IMR-90 (cell line): Measurements from ENCODE around the gene COL5A1. TPM values are rescaled to one million over a fixed set of nuclear protein-coding genes. Genes with fewer than 3 reads are reported as not detected.

Experiments used
- ATAC-seq: fragments of 200-7000 bp; cut with Tn5 transposase; 2 replicates; pipeline ENCODE4 v1.9.1; 2020; ENCODE audit warnings: low read depth, mild to moderate bottlenecking, moderate library complexity
- BruUV-seq: library from RNA; stranded (reverse); fragments of 400-500 nt; replicated peaks from 2 replicates; lab custom pipeline; 2021; lab: Mats Ljungman, UMichigan
- CTCF ChIA-PET: fragments of 300-600 bp; formaldehyde crosslinking; extraction: SDS; loops from one replicate; lab custom pipeline; 2021; ENCODE audit warnings: antibody characterized with exemption; lab: Yijun Ruan, JAX
- POLR2A ChIA-PET: fragments of 300-600 bp; sonication (Branson Sonifier 250); formaldehyde crosslinking; loops from one replicate; lab custom pipeline; 2022; ENCODE audit warnings: antibody characterized with exemption; ENCODE audit not compliant: unreplicated experiment; lab: Charles Lee
- DNase-seq: peaks from one replicate; pipeline ENCODE4 v3.0.0; 2013
- H2AFZ ChIP-seq: replicated peaks from 2 replicates; pipeline ENCODE3; 2013; ENCODE audit warnings: low read length, mild to moderate bottlenecking; ENCODE audit not compliant: poor library complexity
- H2AK5ac ChIP-seq: 2 replicates; pipeline ENCODE4 v1.6.1; 2013; ENCODE audit warnings: low read depth, low read length, inconsistent platforms
- H2AK9ac ChIP-seq: replicated peaks from 2 replicates; pipeline ENCODE3; 2013; ENCODE audit warnings: mild to moderate bottlenecking, low read depth, low read length, moderate library complexity; ENCODE audit not compliant: poor library complexity
- H2BK120ac ChIP-seq: 2 replicates; pipeline ENCODE4 v1.6.1; 2013; ENCODE audit warnings: low read depth, low read length, inconsistent platforms
- H2BK15ac ChIP-seq: 3 replicates; pipeline ENCODE4 v1.6.1; 2013; ENCODE audit warnings: low read depth, low read length, inconsistent platforms
- H2BK20ac ChIP-seq: 2 replicates; pipeline ENCODE4 v1.6.1; 2013; ENCODE audit warnings: low read depth, mild to moderate bottlenecking, inconsistent platforms, low read length, moderate library complexity
- H2BK5ac ChIP-seq: 2 replicates; pipeline ENCODE4 v1.6.1; 2013; ENCODE audit warnings: mild to moderate bottlenecking, low read depth, low read length, inconsistent platforms; ENCODE audit not compliant: poor library complexity, severe bottlenecking
- H3K14ac ChIP-seq: replicated peaks from 2 replicates; pipeline ENCODE4 v1.6.1; 2013; ENCODE audit warnings: low read depth, low read length, inconsistent platforms
- H3K18ac ChIP-seq: 2 replicates; pipeline ENCODE4 v1.6.1; 2013; ENCODE audit warnings: low read depth, low read length, control low read depth
- H3K23ac ChIP-seq: 2 replicates; pipeline ENCODE4 v1.6.1; 2013; ENCODE audit warnings: low read depth, low read length, inconsistent platforms
- H3K27ac ChIP-seq: 2 replicates; pipeline ENCODE4 v1.5.1; 2013; ENCODE audit warnings: mild to moderate bottlenecking, control low read depth, low read length; ENCODE audit not compliant: insufficient read depth
- H3K27me3 ChIP-seq: 2 replicates; pipeline ENCODE4 v1.6.1; 2013; ENCODE audit warnings: low read length; ENCODE audit not compliant: control insufficient read depth, insufficient read depth
- H3K36me3 ChIP-seq: 2 replicates; pipeline ENCODE4 v1.6.1; 2013; ENCODE audit warnings: low read length, mixed read lengths; ENCODE audit not compliant: control insufficient read depth, insufficient read depth
- H3K4ac ChIP-seq: 2 replicates; pipeline ENCODE4 v1.6.1; 2013; ENCODE audit warnings: low read depth, low read length, inconsistent platforms
- H3K4me1 ChIP-seq: 2 replicates; pipeline ENCODE4 v1.6.1; 2013; ENCODE audit warnings: low read length, mixed read lengths; ENCODE audit not compliant: control insufficient read depth, insufficient read depth
- H3K4me2 ChIP-seq: 2 replicates; pipeline ENCODE4 v1.6.1; 2013; ENCODE audit warnings: low read depth, mild to moderate bottlenecking, control low read depth, low read length, moderate library complexity
- H3K4me3 ChIP-seq: 2 replicates; pipeline ENCODE4 v1.5.1; 2013; ENCODE audit warnings: low read depth, mild to moderate bottlenecking, control low read depth, low read length, moderate library complexity; ENCODE audit not compliant: insufficient read depth
- H3K56ac ChIP-seq: 2 replicates; pipeline ENCODE4 v1.6.1; 2013; ENCODE audit warnings: low read length, inconsistent platforms; ENCODE audit not compliant: insufficient read depth; ENCODE audit errors: extremely low read depth
- H3K79me1 ChIP-seq, 2 experiments: 2 replicates each; pipeline ENCODE4 v1.6.1; 2013; ENCODE audit warnings: low read length in 2 of 2, inconsistent platforms in 1 of 2, low read depth in 1 of 2
- H3K9ac ChIP-seq: 2 replicates; pipeline ENCODE4 v1.6.1; 2013; ENCODE audit warnings: low read depth, low read length, control low read depth
- H3K9me1 ChIP-seq: 2 replicates; pipeline ENCODE4 v1.6.1; 2013; ENCODE audit warnings: low read length, inconsistent platforms; ENCODE audit not compliant: insufficient read depth
- H3K9me3 ChIP-seq: 2 replicates; pipeline ENCODE4 v1.6.1; 2013; ENCODE audit warnings: low read length; ENCODE audit not compliant: control insufficient read depth, insufficient read depth
- H4K20me1 ChIP-seq: 2 replicates; pipeline ENCODE4 v1.6.1; 2013; ENCODE audit warnings: low read length, inconsistent platforms; ENCODE audit not compliant: insufficient read depth
- H4K5ac ChIP-seq: 2 replicates; pipeline ENCODE4 v1.6.1; 2013; ENCODE audit warnings: mild to moderate bottlenecking, low read depth, low read length, control low read depth
- H4K8ac ChIP-seq, 2 experiments: 2 replicates each; pipeline ENCODE4 v1.6.1; 2013; ENCODE audit warnings: low read depth in 2 of 2, low read length in 2 of 2, control low read depth in 1 of 2, inconsistent platforms in 1 of 2
- H4K91ac ChIP-seq: 2 replicates; pipeline ENCODE4 v1.6.1; 2013; ENCODE audit warnings: low read depth, low read length, inconsistent platforms; ENCODE audit not compliant: insufficient read depth
- CEBPB ChIP-seq: IDR thresholded peaks from 2 replicates; pipeline ENCODE4 v1.6.1; 2012; ENCODE audit warnings: low read depth, low read length, improper control_type of control experiment
- WGBS, 2 experiments: methylation state at CpG; one replicate each; pipeline versions ENCODE4 v1.1.5 to v1.1.7; 2013; ENCODE audit warnings: missing lambda C conversion rate in 2 of 2; ENCODE audit not compliant: insufficient read length in 1 of 2; ENCODE audit errors: extremely low coverage in 2 of 2; 5-methylcytosine and 5-hydroxymethylcytosine counted together
- dilution Hi-C: fragments of 300-500 bp; cut with HindIII; formaldehyde crosslinking; loops from one replicate; pipeline ENCODE4 v1.14.3; 2018; ENCODE audit warnings: low sequenced_read_pairs; ENCODE audit not compliant: unreplicated experiment
- in situ Hi-C: fragments of 300-500 bp; cut with MboI; formaldehyde crosslinking; loops from 3 replicates; pipeline ENCODE4 v1.14.3; 2019; ENCODE audit warnings: low sequenced_read_pairs, inconsistent platforms, mixed read lengths
- intact Hi-C: fragments of 100-400 bp; cut with micrococcal nuclease; formaldehyde crosslinking; loops from 2 replicates; pipeline ENCODE4 v1.10.0; 2022
- polyA plus RNA-seq, 3 experiments: library from polyadenylated mRNA; depleted of rRNA; stranded (reverse); fragments of >200 nt; gene quantifications; 2 replicates each; pipeline ENCODE4 v1.2.3, GENCODE V29; 2012; ENCODE audit warnings: low replicate concordance in 1 of 3
- total RNA-seq: library from RNA; depleted of rRNA; stranded (reverse); fragments of >200 nt; gene quantifications from 2 replicates; pipeline ENCODE4 v1.2.3, GENCODE V29; 2012

Gene COL5A1
- total and polyA plus RNA-seq, 2 of the 4 experiments (the other 2 are of a cell fraction), result 19.2 to 173 TPM

GRCh38 chr9:134791009-134791408 lies 149.4 kb downstream of the COL5A1 start:
- POLR2A ChIA-PET, result no interaction called here
- intact Hi-C loops (no loop called here), dilution Hi-C loops (no loop called here), in situ Hi-C loops (no loop called here)
- no peaks in the 10 kb centered on the region for H3K27me3 ChIP-seq
- no peak for TF ChIP-seq CEBPB
- no peak overlapping the region for H2AK9ac ChIP-seq
- no peaks in the 10 kb centered on the region for H3K4me1 ChIP-seq
- H2AK5ac ChIP-seq, result no peak overlapping the region
- peaks cover 28% of the 10 kb centered on the region for H4K20me1 ChIP-seq
- H3K23ac ChIP-seq, result no peak overlapping the region
- no peak overlapping the region for H3K56ac ChIP-seq
- no peak overlapping the region for H4K8ac ChIP-seq
- peaks cover 11 to 51% of the 10 kb centered on the region in 2 experiments for H3K79me1 ChIP-seq
- H2BK20ac ChIP-seq, result no peak overlapping the region
- no CpG with 5 or more reads among the region's 9 CpGs for WGBS, 2 experiments
- no peak overlapping the region for H3K4me2 ChIP-seq
- H4K91ac ChIP-seq, result no peak overlapping the region
- peaks cover 75% of the 10 kb centered on the region for H3K36me3 ChIP-seq
- H3K9me1 ChIP-seq, result peaks cover 27% of the 10 kb centered on the region
- ATAC-seq, result no peak
- no peak overlapping the region for H3K27ac ChIP-seq
- no peak overlapping the region for H2BK5ac ChIP-seq
- no TSS peak for BruUV-seq
- no peak overlapping the region for H3K9ac ChIP-seq
- no peak overlapping the region for H2AFZ ChIP-seq
- H2BK15ac ChIP-seq, result no peak overlapping the region
- CTCF ChIA-PET, result interaction anchor here (0.9 kb wide), 1 partner anchor 9 kb away, joined by 3 read pairs; no protein-coding TSS in a partner anchor
- H3K14ac ChIP-seq, result no peak overlapping the region
- H4K5ac ChIP-seq, result no peak overlapping the region
- H2BK120ac ChIP-seq, result no peak overlapping the region
- H3K9me3 ChIP-seq, result no peaks in the 10 kb centered on the region
- no peak overlapping the region for H3K4ac ChIP-seq
- no peak for DNase-seq
- no peak overlapping the region for H3K18ac ChIP-seq
- H3K4me3 ChIP-seq, result no peak overlapping the region
